H1 (cell line): ENCODE results near the gene C2CD3.

ENCODE experiments used
- BACH1 ChIP-seq: IDR thresholded peaks from 2 replicates; pipeline ENCODE4 v1.6.1; 2012; ENCODE audit warnings: low read length, improper control_type of control experiment
- BCL11A ChIP-seq, 2 experiments: IDR thresholded peaks; one replicate each; pipeline ENCODE4 v1.6.1; 2011; ENCODE audit warnings: low read depth in 2 of 2, low read length in 2 of 2, mild to moderate bottlenecking in 2 of 2
- CEBPB ChIP-seq: IDR thresholded peaks from 2 replicates; pipeline ENCODE4 v1.6.1; 2012; ENCODE audit warnings: low read depth, low read length
- CHD2 ChIP-seq: IDR thresholded peaks from 2 replicates; pipeline ENCODE4 v1.6.1; 2012; ENCODE audit warnings: low read length, improper control_type of control experiment
- CREB1 ChIP-seq: IDR thresholded peaks from 2 replicates; pipeline ENCODE4 v1.6.1; 2012; ENCODE audit warnings: inconsistent platforms
- CTCF ChIP-seq, 3 experiments: IDR thresholded peaks; 1 replicate in 2 of 3; 2 replicates in 1 of 3; pipeline versions ENCODE4 v1.5.1 to v1.6.1; 2011; ENCODE audit warnings: low read length in 3 of 3, mild to moderate bottlenecking in 3 of 3, inconsistent platforms in 2 of 3, low read depth in 1 of 3, moderate library complexity in 1 of 3; ENCODE audit not compliant: insufficient read depth in 1 of 3; ENCODE audit errors: control extremely low read depth in 1 of 3
- JUND ChIP-seq: IDR thresholded peaks from 2 replicates; pipeline ENCODE4 v1.6.1; 2011; ENCODE audit warnings: mild to moderate bottlenecking, improper control_type of control experiment, low read length
- NRF1 ChIP-seq: IDR thresholded peaks from 2 replicates; pipeline ENCODE4 v1.6.1; 2011; ENCODE audit warnings: mild to moderate bottlenecking, low read depth, low read length, improper control_type of control experiment
- PHF8 ChIP-seq: fragments of 200-600 bp; sonication (generic); conservative IDR thresholded peaks from 2 replicates; pipeline ENCODE4 v1.7.1; 2012; ENCODE audit warnings: low read depth, mild to moderate bottlenecking, inconsistent platforms, low read length, moderate library complexity
- POLR2A ChIP-seq, 2 experiments: IDR thresholded peaks; 1 replicate in 1 of 2; 2 replicates in 1 of 2; pipeline ENCODE4 v1.6.1; 2011; ENCODE audit warnings: low read depth in 2 of 2, low read length in 2 of 2, mild to moderate bottlenecking in 2 of 2; ENCODE audit errors: control extremely low read depth in 1 of 2
- SRF ChIP-seq: IDR thresholded peaks from 2 replicates; pipeline ENCODE4 v1.6.1; 2011; ENCODE audit warnings: mild to moderate bottlenecking, low read depth, low read length, moderate library complexity

DNA sequence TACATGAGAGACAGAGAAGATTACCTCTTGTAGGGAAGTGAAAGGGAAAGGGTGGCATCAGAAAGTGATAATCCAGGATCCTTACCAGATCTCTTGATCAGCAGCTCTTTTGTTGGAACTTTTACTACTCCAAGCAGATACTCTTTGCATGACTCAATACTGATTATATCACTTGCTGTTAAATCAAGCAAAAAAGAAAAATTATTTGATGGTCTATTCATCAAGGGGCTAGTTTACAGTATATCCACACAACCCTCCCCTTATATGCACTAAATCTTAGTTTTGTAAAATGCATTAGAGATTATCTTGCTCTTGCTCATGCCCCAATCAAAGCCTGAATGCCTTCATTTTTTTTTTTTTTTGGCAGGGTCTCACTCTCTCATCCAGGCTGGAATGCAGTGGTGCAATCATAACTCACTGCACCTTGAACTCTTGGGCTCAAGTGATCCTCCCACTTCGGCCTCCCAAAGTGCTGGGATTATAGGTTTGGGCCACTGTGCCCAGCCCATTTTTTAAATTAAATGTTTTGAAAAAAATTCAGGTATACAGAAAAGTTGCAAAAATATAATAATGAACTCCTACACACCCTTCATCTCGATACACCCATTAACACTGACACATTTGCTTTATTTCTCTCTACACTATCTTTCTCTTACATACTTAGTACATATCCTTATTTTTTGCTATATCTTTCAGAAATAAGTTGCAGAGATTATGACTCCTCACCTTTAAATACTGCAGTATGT, 85.8 kb downstream of the C2CD3 start:
- TF ChIP-seq NRF1, result no peak
- TF ChIP-seq CTCF (IDR thresholded peaks at IDR 0.05; ENCODE audit: control extremely low read depth in 1 of 3, insufficient read depth in 1 of 3, low read depth in 1 of 3, low read length in 3 of 3), result no peak
- TF ChIP-seq POLR2A (IDR thresholded peaks at IDR 0.05; ENCODE audit: control extremely low read depth in 1 of 2, low read depth in 2 of 2, low read length in 2 of 2), result no peak
- no peak for TF ChIP-seq BCL11A (IDR thresholded peaks at IDR 0.05; ENCODE audit: low read depth in 2 of 2, low read length in 2 of 2)
- no peak for TF ChIP-seq SRF
- TF ChIP-seq JUND, result no peak
- no peak for TF ChIP-seq CREB1
- TF ChIP-seq CHD2, result no peak
- TF ChIP-seq PHF8, result no peak
- no peak for TF ChIP-seq BACH1
- TF ChIP-seq CEBPB, result no peak
